GM12878 (cell line): Measurements from ENCODE around the gene OR6B2.

Experiments
- CTCF ChIP-seq, 3 experiments: IDR thresholded peaks in 2 of 3; conservative IDR thresholded peaks in 1 of 3; 2 replicates each; pipeline ENCODE4 v1.5.1; 2011; ENCODE audit warnings: low read depth in 3 of 3, low read length in 3 of 3, mild to moderate bottlenecking in 3 of 3, control low read depth in 2 of 3, moderate library complexity in 2 of 3, inconsistent platforms in 1 of 3, mixed read lengths in 1 of 3; ENCODE audit not compliant: control insufficient read depth in 2 of 3, insufficient read depth in 1 of 3; ENCODE audit errors: extremely low read depth in 1 of 3
- EP300 ChIP-seq, 2 experiments: fragments of 150-350 bp in 1 of 2; IDR thresholded peaks; 2 replicates each; pipeline ENCODE4 v1.6.1; 2011 to 2012; ENCODE audit warnings: low read depth in 2 of 2, low read length in 2 of 2, borderline replicate concordance in 1 of 2, improper control_type of control experiment in 1 of 2, inconsistent platforms in 1 of 2; ENCODE audit not compliant: control insufficient read depth in 1 of 2
- MAX ChIP-seq: IDR thresholded peaks from 2 replicates; pipeline ENCODE4 v1.6.1; 2012; ENCODE audit warnings: low read depth, low read length, improper control_type of control experiment
- RAD21 ChIP-seq: IDR thresholded peaks from 2 replicates; pipeline ENCODE4 v1.6.1; 2011; ENCODE audit warnings: mild to moderate bottlenecking, low read depth, low read length, moderate library complexity; ENCODE audit not compliant: insufficient read depth
- SP1 ChIP-seq: IDR thresholded peaks from one replicate; pipeline ENCODE4 v1.6.1; 2011; ENCODE audit warnings: low read depth, low read length
- TCF7 ChIP-seq: IDR thresholded peaks from 2 replicates; pipeline ENCODE4 v1.6.1; 2014; ENCODE audit warnings: antibody characterized with exemption, borderline replicate concordance
- ZNF207 ChIP-seq: fragments of 450-650 bp; IDR thresholded peaks from 2 replicates; pipeline ENCODE4 v1.6.1; 2014; ENCODE audit warnings: antibody characterized with exemption, mild to moderate bottlenecking, borderline replicate concordance
- ZZZ3 ChIP-seq: IDR thresholded peaks from 2 replicates; pipeline ENCODE4 v1.6.1; 2011; ENCODE audit warnings: low read depth; ENCODE audit not compliant: control insufficient read depth, insufficient read length

GRCh38 chr2:240045098-240045497 lies 14.9 kb upstream of the OR6B2 start:
- TF ChIP-seq ZZZ3 = no peak
- no peak for TF ChIP-seq RAD21
- no peak for TF ChIP-seq TCF7
- no peak for TF ChIP-seq SP1
- TF ChIP-seq CTCF (IDR thresholded peaks at IDR 0.05 in 2 of 3, conservative IDR thresholded peaks at IDR 0.05 in 1 of 3; ENCODE audit: control insufficient read depth in 2 of 3, extremely low read depth in 1 of 3, insufficient read depth in 1 of 3, low read depth in 3 of 3, low read length in 3 of 3) = no peak
- no peak for TF ChIP-seq EP300 (IDR thresholded peaks at IDR 0.05; ENCODE audit: borderline replicate concordance in 1 of 2, control insufficient read depth in 1 of 2, low read depth in 2 of 2, low read length in 2 of 2)
- no peak for TF ChIP-seq ZNF207
- no peak for TF ChIP-seq MAX
